Neutrophil (primary cell): ENCODE measurements around the gene MTNR1B.

Source experiments
- H3K27ac ChIP-seq: fragments of 200-600 bp; sonication (generic); 2 replicates; pipeline ENCODE4 v1.5.1; 2016; ENCODE audit warnings: mild to moderate bottlenecking, moderate library complexity
- H3K27me3 ChIP-seq: fragments of 200-600 bp; sonication (generic); 2 replicates; pipeline ENCODE4 v1.6.0; 2016; ENCODE audit warnings: mild to moderate bottlenecking
- H3K36me3 ChIP-seq: fragments of 200-600 bp; sonication (generic); 2 replicates; pipeline ENCODE4 v1.5.1; 2017
- H3K4me1 ChIP-seq, 2 experiments: fragments of 200-600 bp in 1 of 2; sonication (generic) in 1 of 2; 1 replicate in 1 of 2; 2 replicates in 1 of 2; pipeline versions ENCODE4 v1.5.1 to v1.6.1; 2013 to 2016; ENCODE audit warnings: low read depth in 1 of 2, low read length in 1 of 2, mild to moderate bottlenecking in 1 of 2, moderate library complexity in 1 of 2; ENCODE audit not compliant: control insufficient read depth in 1 of 2, insufficient read depth in 1 of 2
- H3K4me3 ChIP-seq, 2 experiments: fragments of 200-600 bp in 1 of 2; sonication (generic) in 1 of 2; 1 replicate in 1 of 2; 2 replicates in 1 of 2; pipeline ENCODE4 v1.5.1; 2013 to 2016; ENCODE audit warnings: low read depth in 1 of 2, low read length in 1 of 2, mild to moderate bottlenecking in 1 of 2, moderate library complexity in 1 of 2
- H3K9me3 ChIP-seq: fragments of 200-600 bp; sonication (generic); 2 replicates; pipeline ENCODE4 v1.5.1; 2016
- CTCF ChIP-seq: fragments of 200-600 bp; sonication (generic); IDR thresholded peaks from 2 replicates; pipeline ENCODE4 v1.5.1; 2016; ENCODE audit warnings: antibody characterized with exemption

The MTNR1B gene

DNA sequence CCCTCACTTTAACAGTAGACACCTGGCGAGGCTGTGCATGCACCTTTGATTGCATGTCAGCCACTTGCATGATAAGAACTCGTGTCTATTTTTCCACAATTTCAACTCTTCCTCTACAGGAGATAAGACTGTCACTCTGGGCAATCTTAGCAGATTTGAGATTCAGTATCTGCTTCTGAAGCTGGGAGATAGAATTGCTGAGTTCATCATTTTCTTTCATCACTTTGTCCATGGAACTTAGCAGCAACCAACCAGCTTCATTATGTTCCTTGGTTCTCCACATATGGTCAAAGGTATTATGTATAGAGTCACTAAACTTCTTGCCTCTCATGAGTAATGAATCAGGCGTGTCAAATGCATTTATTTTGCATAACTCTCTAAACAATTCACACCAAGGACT is 17.1 kb downstream of the MTNR1B start:
- Histone ChIP-seq H3K9me3 (no peaks in the 10 kb centered on the region), H3K27ac (no peak overlapping the region), H3K36me3 (no peaks in the 10 kb centered on the region), H3K4me3 (no peak overlapping the region), H3K4me1 (no peaks in the 10 kb centered on the region), H3K27me3 (no peaks in the 10 kb centered on the region)
- no peak for TF ChIP-seq CTCF

GRCh38 chr11:92993004-92993403 is 23.6 kb downstream of the MTNR1B start:
- H3K27ac ChIP-seq, result no peak overlapping the region
- TF ChIP-seq CTCF, result no peak

DNA sequence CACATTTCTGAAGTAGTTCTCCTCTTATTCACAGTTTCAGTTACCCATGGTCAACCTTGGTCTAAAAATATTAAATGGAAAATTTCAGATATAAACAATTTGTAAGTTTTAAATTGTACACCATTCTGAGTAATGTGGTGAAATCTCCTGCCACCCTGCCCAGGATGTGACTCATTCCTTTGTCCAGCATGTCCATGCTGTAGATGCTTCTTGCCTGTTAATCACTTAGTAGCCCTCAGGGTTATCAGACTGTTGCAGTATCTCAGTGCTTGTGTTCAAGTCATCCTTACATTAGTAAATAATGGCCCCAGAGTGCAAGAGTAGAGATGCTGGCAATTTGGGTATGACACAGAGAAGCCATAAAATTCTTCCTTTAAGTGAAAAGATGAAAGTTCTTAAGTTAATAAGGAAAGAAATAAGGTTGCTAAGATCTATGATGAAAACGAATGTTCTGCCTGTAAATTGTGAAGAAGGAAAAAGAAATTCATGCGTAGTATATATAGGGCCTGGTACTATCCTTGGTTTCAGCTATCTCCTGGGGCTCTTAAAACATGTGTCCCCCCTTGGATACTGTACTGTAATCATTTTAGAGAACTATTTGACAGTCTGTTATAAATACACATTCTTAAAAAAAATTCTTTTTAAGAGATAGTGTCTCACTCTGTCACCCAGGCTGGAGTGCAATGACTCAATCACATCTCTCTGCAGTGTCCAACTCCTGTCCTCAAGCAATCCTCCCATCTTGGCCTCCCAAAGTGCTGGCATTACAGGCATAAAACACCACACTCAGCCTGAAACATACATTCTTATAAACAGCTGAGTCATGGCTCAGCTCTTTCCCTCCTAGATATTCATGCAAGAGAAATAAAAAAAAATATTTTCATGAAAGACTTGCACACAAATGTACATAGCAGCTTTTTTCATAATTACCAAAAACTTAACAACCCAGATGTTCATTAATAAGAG is 31.3 kb downstream of the MTNR1B start:
- no peaks in the 10 kb centered on the region for H3K36me3 ChIP-seq
- H3K27ac ChIP-seq, result no peak overlapping the region
- no peak for TF ChIP-seq CTCF
- H3K4me3 ChIP-seq, result no peak overlapping the region
- no peaks in the 10 kb centered on the region for H3K27me3 ChIP-seq
- H3K9me3 ChIP-seq, result no peaks in the 10 kb centered on the region
- H3K4me1 ChIP-seq, result no peaks in the 10 kb centered on the region

More at GRCh38 chr11:92993004-92993403, 23.6 kb downstream of the MTNR1B start:
- Histone ChIP-seq H3K27me3 (no peaks in the 10 kb centered on the region), H3K9me3 (no peaks in the 10 kb centered on the region), H3K4me1 (no peaks in the 10 kb centered on the region), H3K4me3 (no peak overlapping the region), H3K36me3 (no peaks in the 10 kb centered on the region)

DNA sequence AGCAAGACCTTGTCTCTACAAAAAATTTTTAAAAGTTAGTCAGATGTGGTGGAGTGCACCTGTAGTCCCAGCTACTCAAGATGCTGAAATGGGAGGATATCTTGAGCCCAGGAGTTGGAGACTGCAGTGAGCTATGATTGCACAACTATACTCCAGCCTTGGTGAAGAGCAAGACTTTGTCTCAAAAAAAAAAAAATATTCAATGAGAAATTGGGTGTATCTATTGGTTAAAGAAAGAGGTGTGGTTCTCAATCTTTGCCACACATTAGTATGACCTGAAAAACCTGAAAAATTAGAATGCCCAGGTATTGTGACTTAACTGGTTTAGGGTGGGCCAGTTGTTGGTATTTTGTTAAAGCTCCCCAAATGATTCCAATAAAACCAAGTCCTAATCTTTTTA is 32.4 kb downstream of the MTNR1B start:
- Histone ChIP-seq H3K4me3 (no peak overlapping the region), H3K27ac (no peak overlapping the region), H3K9me3 (no peaks in the 10 kb centered on the region), H3K27me3 (no peaks in the 10 kb centered on the region), H3K4me1 (no peaks in the 10 kb centered on the region), H3K36me3 (no peaks in the 10 kb centered on the region)
- no peak for TF ChIP-seq CTCF

DNA sequence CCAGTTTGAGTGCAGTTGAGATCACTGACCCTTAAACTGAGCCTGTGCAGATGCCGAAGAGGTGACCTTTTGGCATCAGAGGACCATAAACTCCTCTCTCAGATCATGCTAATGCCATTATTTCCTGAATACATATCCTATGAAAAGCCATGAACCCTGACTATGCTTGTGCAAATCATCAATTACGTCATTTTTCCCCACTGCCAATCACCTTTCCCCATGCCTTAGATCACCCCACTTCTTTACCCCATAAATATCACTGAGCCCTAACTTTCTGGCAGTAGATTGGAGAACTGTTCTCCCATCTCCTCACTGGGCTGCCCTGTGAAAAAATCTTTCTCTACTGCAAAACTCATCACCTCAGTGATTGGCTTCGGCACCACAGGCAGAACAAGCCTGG is 32.9 kb downstream of the MTNR1B start:
- Histone ChIP-seq H3K27me3 (no peaks in the 10 kb centered on the region), H3K36me3 (no peaks in the 10 kb centered on the region), H3K9me3 (no peaks in the 10 kb centered on the region), H3K4me3 (no peak overlapping the region), H3K27ac (no peak overlapping the region), H3K4me1 (no peaks in the 10 kb centered on the region)
- no peak for TF ChIP-seq CTCF
